ENCODE measurements around the gene LRRC61.

Gene LRRC61

GRCh38 chr7:150378115-150378852 lies 55.1 kb downstream of the LRRC61 start:
- TF ChIP-seq, protein P1, sequence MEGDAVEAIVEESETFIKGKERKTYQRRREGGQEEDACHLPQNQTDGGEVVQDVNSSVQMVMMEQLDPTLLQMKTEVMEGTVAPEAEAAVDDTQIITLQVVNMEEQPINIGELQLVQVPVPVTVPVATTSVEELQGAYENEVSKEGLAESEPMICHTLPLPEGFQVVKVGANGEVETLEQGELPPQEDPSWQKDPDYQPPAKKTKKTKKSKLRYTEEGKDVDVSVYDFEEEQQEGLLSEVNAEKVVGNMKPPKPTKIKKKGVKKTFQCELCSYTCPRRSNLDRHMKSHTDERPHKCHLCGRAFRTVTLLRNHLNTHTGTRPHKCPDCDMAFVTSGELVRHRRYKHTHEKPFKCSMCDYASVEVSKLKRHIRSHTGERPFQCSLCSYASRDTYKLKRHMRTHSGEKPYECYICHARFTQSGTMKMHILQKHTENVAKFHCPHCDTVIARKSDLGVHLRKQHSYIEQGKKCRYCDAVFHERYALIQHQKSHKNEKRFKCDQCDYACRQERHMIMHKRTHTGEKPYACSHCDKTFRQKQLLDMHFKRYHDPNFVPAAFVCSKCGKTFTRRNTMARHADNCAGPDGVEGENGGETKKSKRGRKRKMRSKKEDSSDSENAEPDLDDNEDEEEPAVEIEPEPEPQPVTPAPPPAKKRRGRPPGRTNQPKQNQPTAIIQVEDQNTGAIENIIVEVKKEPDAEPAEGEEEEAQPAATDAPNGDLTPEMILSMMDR (IDR thresholded peaks at IDR 0.05; ENCODE audit: low read depth, low read length): peak; percentile 29
- peak overlapping the region; percentile 45 for H3K4me3 ChIP-seq (ENCODE audit: low read depth, low read length)
- peak; percentile 71 for DNase-seq (ENCODE audit: low read depth, low spot score)
- in situ Hi-C loops (cut with HindIII; ENCODE audit: low sequenced_read_pairs): no loop called here

GRCh38 chr7:150378853-150379440 lies 55.8 kb downstream of the LRRC61 start, which contains the start of gene ZNF775:
Gene ZNF775 (plus strand): TSS chr7:150379330. CDS start chr7:150388471, 9,141 bp downstream.
- H3K4me3 ChIP-seq (ENCODE audit: low read depth, low read length): peak within 1 kb of the TSS; percentile 83
- peak; percentile 95 for DNase-seq (ENCODE audit: low read depth, low spot score)
- TF ChIP-seq, protein P1 (IDR thresholded peaks at IDR 0.05; ENCODE audit: low read depth, low read length): no peak
- in situ Hi-C loops (cut with HindIII; ENCODE audit: low sequenced_read_pairs): no loop called here

GRCh38 chr7:150379441-150380379 lies 56.6 kb downstream of the LRRC61 start:
- in situ Hi-C loops (cut with HindIII; ENCODE audit: low sequenced_read_pairs): no loop called here
- TF ChIP-seq, protein P1 (IDR thresholded peaks at IDR 0.05; ENCODE audit: low read depth, low read length): no peak
- no peak for DNase-seq (ENCODE audit: low read depth, low spot score)

DNA sequence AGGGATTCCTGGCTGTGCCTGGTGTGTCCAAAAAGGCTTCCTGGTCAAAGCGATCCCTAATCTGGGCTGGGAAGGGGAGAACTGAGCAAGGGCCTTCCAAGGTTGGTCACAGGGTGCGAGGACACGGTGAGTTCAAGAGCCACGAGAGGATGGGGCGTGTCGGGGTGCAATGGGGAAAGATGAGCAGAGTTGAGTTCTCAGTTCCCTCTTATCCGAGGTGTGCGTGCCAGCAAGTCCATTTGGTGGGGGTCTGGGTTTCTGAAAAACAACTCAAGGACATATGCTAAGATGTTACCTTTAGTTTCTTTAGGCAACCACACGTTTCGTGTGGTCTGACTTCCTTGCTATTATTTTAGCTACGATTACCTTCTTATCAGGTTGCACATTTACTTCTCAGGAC lies 57.3 kb downstream of the LRRC61 start:
- in situ Hi-C loops (cut with HindIII; ENCODE audit: low sequenced_read_pairs): no loop called here
- H3K4me3 ChIP-seq (ENCODE audit: low read depth, low read length): peak overlapping the region; percentile 83
- no peak for DNase-seq (ENCODE audit: low read depth, low spot score)
- TF ChIP-seq, protein P1 (IDR thresholded peaks at IDR 0.05; ENCODE audit: low read depth, low read length): no peak

More at GRCh38 chr7:150379441-150380379, 56.6 kb downstream of the LRRC61 start:
- peak overlapping the region; percentile 83 for H3K4me3 ChIP-seq (ENCODE audit: low read depth, low read length)

DNA sequence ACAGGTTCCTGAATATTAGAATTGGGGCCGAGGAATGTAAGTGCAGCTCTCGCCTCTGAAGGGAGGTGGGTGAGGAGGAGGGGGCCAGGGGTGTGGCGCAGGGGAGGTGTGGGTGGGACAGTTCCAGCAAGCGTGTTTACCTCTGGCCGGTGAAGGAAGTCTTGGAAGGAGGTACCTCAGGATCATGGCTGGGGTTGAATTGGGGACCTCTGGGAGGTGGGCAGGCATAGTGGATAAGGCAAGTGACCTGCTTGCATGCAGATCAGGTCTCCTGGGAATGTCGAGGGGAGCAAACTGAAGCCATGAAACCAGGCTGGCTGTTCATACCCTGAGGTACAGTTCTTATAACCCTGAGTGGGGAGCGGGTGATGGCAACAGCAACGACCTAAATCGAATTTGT lies 57.9 kb downstream of the LRRC61 start:
- H3K4me3 ChIP-seq (ENCODE audit: low read depth, low read length): no peak overlapping the region
- DNase-seq (ENCODE audit: low read depth, low spot score): no peak
- in situ Hi-C loops (cut with HindIII; ENCODE audit: low sequenced_read_pairs): no loop called here
- TF ChIP-seq, protein P1 (IDR thresholded peaks at IDR 0.05; ENCODE audit: low read depth, low read length): no peak

GRCh38 chr7:150381785-150382122 lies 58.6 kb downstream of the LRRC61 start:
- in situ Hi-C loops (cut with HindIII; ENCODE audit: low sequenced_read_pairs): no loop called here
- H3K4me3 ChIP-seq (ENCODE audit: low read depth, low read length): no peak overlapping the region
- no peak for DNase-seq (ENCODE audit: low read depth, low spot score)
- TF ChIP-seq, protein P1 (IDR thresholded peaks at IDR 0.05; ENCODE audit: low read depth, low read length): no peak

Data from astrocyte of the spinal cord (primary cell).